HepG2 (cell line): ENCODE measurements around the gene DMTF1. TPM values are rescaled to one million over a fixed set of nuclear protein-coding genes. Genes with fewer than 3 reads are reported as not detected.

ENCODE experiments used
- AGO2 ChIP-seq: fragments of 200-400 bp; formaldehyde crosslinking; optimal IDR thresholded peaks from 2 replicates; pipeline ENCODE3; 2017; ENCODE audit warnings: mild to moderate bottlenecking, low read depth, low read length, moderate library complexity
- ATF7-NPFF ChIP-seq: sonication (generic); formaldehyde crosslinking; IDR thresholded peaks from 2 replicates; pipeline ENCODE4 v1.8.1; 2023; ENCODE audit warnings: mild to moderate bottlenecking, low read depth, missing genetic modification reagents, moderate library complexity
- CBX1 ChIP-seq: IDR thresholded peaks from one replicate; pipeline ENCODE4 v1.6.1; 2016; ENCODE audit warnings: antibody characterized with exemption, low read depth
- CC2D1A ChIP-seq: sonication (generic); formaldehyde crosslinking; IDR thresholded peaks from 2 replicates; pipeline ENCODE4 v1.8.1; 2023; ENCODE audit warnings: mild to moderate bottlenecking, missing genetic modification reagents
- DMAP1 ChIP-seq: IDR thresholded peaks from 2 replicates; pipeline ENCODE4 v1.6.1; 2016
- ETV5 ChIP-seq: IDR thresholded peaks from 2 replicates; pipeline ENCODE4 v1.6.1; 2018; ENCODE audit warnings: missing biosample characterization, missing genetic modification reagents, inconsistent platforms, borderline replicate concordance
- HNF1B ChIP-seq: sonication (generic); formaldehyde crosslinking; IDR thresholded peaks from 2 replicates; pipeline ENCODE4 v1.5.1; 2020; ENCODE audit warnings: mild to moderate bottlenecking, moderate library complexity, missing genetic modification reagents
- IRX3 ChIP-seq: sonication (generic); formaldehyde crosslinking; IDR thresholded peaks from 2 replicates; pipeline ENCODE4 v1.8.1; 2023; ENCODE audit warnings: mild to moderate bottlenecking, low read depth, missing genetic modification reagents, borderline replicate concordance
- KDM4B ChIP-seq: sonication (generic); formaldehyde crosslinking; IDR thresholded peaks from 2 replicates; pipeline ENCODE4 v1.4.0; 2020; ENCODE audit warnings: missing genetic modification reagents
- MIER3 ChIP-seq: IDR thresholded peaks from 2 replicates; pipeline ENCODE4 v1.6.1; 2016; ENCODE audit warnings: missing compliant biosample characterization, borderline replicate concordance
- MXD4 ChIP-seq: IDR thresholded peaks from 2 replicates; pipeline ENCODE4 v1.6.1; 2016; ENCODE audit warnings: mild to moderate bottlenecking, missing biosample characterization, missing genetic modification reagents
- MZF1 ChIP-seq: sonication (generic); formaldehyde crosslinking; IDR thresholded peaks from 2 replicates; pipeline ENCODE4 v1.8.1; 2023; ENCODE audit warnings: mild to moderate bottlenecking, missing genetic modification reagents, borderline replicate concordance
- PATZ1 ChIP-seq: sonication (generic); formaldehyde crosslinking; IDR thresholded peaks from 2 replicates; pipeline ENCODE4 v1.4.0; 2020; ENCODE audit warnings: missing genetic modification reagents
- PPARG ChIP-seq: conservative IDR thresholded peaks from 2 replicates; pipeline ENCODE4 v1.6.1; 2016; ENCODE audit warnings: missing biosample characterization, missing genetic modification reagents
- RAD21 ChIP-seq: fragments of 450-650 bp; formaldehyde crosslinking; IDR thresholded peaks from 2 replicates; pipeline ENCODE4 v1.5.0; 2020; ENCODE audit warnings: mild to moderate bottlenecking
- RBAK ChIP-seq: sonication (generic); formaldehyde crosslinking; IDR thresholded peaks from 2 replicates; pipeline ENCODE4 v1.5.1; 2020; ENCODE audit warnings: mild to moderate bottlenecking, missing genetic modification reagents
- TARDBP ChIP-seq: sonication (generic); formaldehyde crosslinking; IDR thresholded peaks from 2 replicates; pipeline ENCODE4 v1.8.0; 2022; ENCODE audit warnings: mild to moderate bottlenecking, missing genetic modification reagents
- TCF7L2 ChIP-seq: IDR thresholded peaks from 2 replicates; pipeline ENCODE4 v1.6.1; 2011; ENCODE audit warnings: mild to moderate bottlenecking, low read depth, low read length, moderate library complexity
- TSC22D2 ChIP-seq: sonication (generic); formaldehyde crosslinking; IDR thresholded peaks from 2 replicates; pipeline ENCODE4 v1.5.1; 2020; ENCODE audit warnings: missing genetic modification reagents, mild to moderate bottlenecking, borderline replicate concordance
- YEATS4 ChIP-seq: sonication (generic); formaldehyde crosslinking; IDR thresholded peaks from 2 replicates; pipeline ENCODE4 v1.4.0; 2020; ENCODE audit warnings: missing genetic modification reagents, borderline replicate concordance
- YY1 ChIP-seq: IDR thresholded peaks from 2 replicates; pipeline ENCODE4 v1.6.1; 2011; ENCODE audit warnings: low read length, low read depth, moderate library complexity, mild to moderate bottlenecking; ENCODE audit not compliant: insufficient read depth, insufficient replicate concordance
- ZBTB14 ChIP-seq: sonication (generic); formaldehyde crosslinking; IDR thresholded peaks from 2 replicates; pipeline ENCODE4 v1.4.0; 2020; ENCODE audit warnings: missing genetic modification reagents
- ZNF205 ChIP-seq: IDR thresholded peaks from 2 replicates; pipeline ENCODE4 v1.6.1; 2018; ENCODE audit warnings: missing biosample characterization, missing genetic modification reagents
- ZNF282 ChIP-seq: fragments of 450-650 bp; IDR thresholded peaks from 2 replicates; pipeline ENCODE4 v1.6.1; 2018; ENCODE audit not compliant: partially characterized antibody
- ZNF30 ChIP-seq: sonication (generic); formaldehyde crosslinking; IDR thresholded peaks from 2 replicates; pipeline ENCODE4 v1.5.0; 2020; ENCODE audit warnings: mild to moderate bottlenecking, missing genetic modification reagents
- ZNF34 ChIP-seq: sonication (generic); formaldehyde crosslinking; IDR thresholded peaks from 2 replicates; pipeline ENCODE4 v1.4.0; 2020; ENCODE audit warnings: mild to moderate bottlenecking, missing genetic modification reagents, borderline replicate concordance
- ZNF569 ChIP-seq: sonication (generic); formaldehyde crosslinking; IDR thresholded peaks from 2 replicates; pipeline ENCODE4 v1.5.0; 2020; ENCODE audit warnings: mild to moderate bottlenecking, missing genetic modification reagents, moderate library complexity, borderline replicate concordance
- ZNF570 ChIP-seq: sonication (generic); formaldehyde crosslinking; IDR thresholded peaks from 2 replicates; pipeline ENCODE4 v1.4.0; 2020; ENCODE audit warnings: mild to moderate bottlenecking, missing genetic modification reagents, borderline replicate concordance
- ZNF749 ChIP-seq: sonication (generic); formaldehyde crosslinking; IDR thresholded peaks from 2 replicates; pipeline ENCODE4 v1.8.0; 2022; ENCODE audit warnings: mild to moderate bottlenecking, missing genetic modification reagents, moderate library complexity, borderline replicate concordance
- polyA plus RNA-seq, 8 experiments: library from polyadenylated mRNA; depleted of rRNA in 3 of 8; stranded (reverse) in 7 of 8; unstranded in 1 of 8; fragments of >200 nt; fragmentation: Illumina TruSeq in 4 of 8; extraction: Trizol in 4 of 8; gene quantifications; 2 replicates each; pipeline versions ENCODE4 v1.2.1 to v1.2.3, GENCODE V29; 2011 to 2016; ENCODE audit warnings: low read depth in 4 of 8, missing spikeins in 1 of 8, mixed read lengths in 1 of 8; ENCODE audit not compliant: insufficient read depth in 1 of 8
- total RNA-seq, 5 experiments: library from RNA; depleted of rRNA; stranded (reverse); fragments of >200 nt; fragmentation: Illumina TruSeq; extraction: Trizol; gene quantifications; 2 replicates each; pipeline ENCODE4 v1.2.3, GENCODE V29; 2016; ENCODE audit warnings: low read depth in 1 of 5

Gene DMTF1
- total and polyA plus RNA-seq, 2 of the 13 experiments (the other 11 are each of a cell fraction or from before 2014, with no cell fraction given): 45.8 to 132 TPM

GRCh38 chr7:87219545-87220025 is 67.3 kb downstream of the DMTF1 start, which contains the start of gene TMEM243 (continued):
- TF ChIP-seq PATZ1 (CRISPR knock-in tag) (peak; percentile 69), ETV5 (CRISPR knock-in tag) (peak; percentile 13; the same call in 1 of the 2 replicates), ATF7-NPFF (CRISPR knock-in tag) (no peak), TARDBP (CRISPR knock-in tag) (0 out of 2 replicates have a peak, but pooled peaks have one; percentile 15), TCF7L2 (no peak), ZNF30 (CRISPR knock-in tag) (no peak), MZF1 (CRISPR knock-in tag) (no peak), RAD21 (CRISPR knock-in tag) (no peak), ZBTB14 (CRISPR knock-in tag) (peak; percentile 15; the same call in 1 of the 2 replicates), MIER3 (CRISPR knock-in tag) (no peak), TSC22D2 (CRISPR knock-in tag) (0 out of 2 replicates have a peak, but pooled peaks have one; percentile 19), ZNF205 (no peak), YY1 (no peak), ZNF569 (CRISPR knock-in tag) (no peak), KDM4B (CRISPR knock-in tag) (no peak), IRX3 (CRISPR knock-in tag) (no peak), AGO2 (peak; percentile 46), ZNF749 (CRISPR knock-in tag) (no peak), DMAP1 (CRISPR knock-in tag) (peak; percentile 16; the same call in 1 of the 2 replicates), MXD4 (CRISPR knock-in tag) (no peak), YEATS4 (CRISPR knock-in tag) (peak; percentile 82), ZNF570 (CRISPR knock-in tag) (no peak), PPARG (CRISPR knock-in tag) (no peak), ZNF282 (no peak), CC2D1A (CRISPR knock-in tag) (no peak), HNF1B (CRISPR knock-in tag) (no peak; the same call in 1 of the 2 replicates), ZNF34 (CRISPR knock-in tag) (no peak), CBX1 (no peak), RBAK (CRISPR knock-in tag) (no peak)
